HG03064 (cell line): Measurements from ENCODE around the gene MTNR1A.
"Not testable (repeated sequence)": the region's sequence is repeated elsewhere in the genome, so short reads cannot be mapped to it uniquely, and the experiment has no call there.

Source experiments
- ATAC-seq: cut with Tn5 transposase; IDR thresholded peaks from one replicate; pipeline ENCODE4 v1.9.1; 2021; ENCODE audit warnings: low read depth; ENCODE audit not compliant: unreplicated experiment

MTNR1A gene

GRCh38 chr4:186563761-186564160 is 8.4 kb upstream of the MTNR1A start:
- no peak for ATAC-seq

GRCh38 chr4:186561748-186562147 is 6.4 kb upstream of the MTNR1A start:
- no peak for ATAC-seq

- ATAC-seq: no peak
These were observed 5.3 kb upstream of the MTNR1A start for GRCh38 chr4:186560647-186561046.

GRCh38 chr4:186557486-186557885 is 2.1 kb upstream of the MTNR1A start:
- ATAC-seq: no peak

DNA sequence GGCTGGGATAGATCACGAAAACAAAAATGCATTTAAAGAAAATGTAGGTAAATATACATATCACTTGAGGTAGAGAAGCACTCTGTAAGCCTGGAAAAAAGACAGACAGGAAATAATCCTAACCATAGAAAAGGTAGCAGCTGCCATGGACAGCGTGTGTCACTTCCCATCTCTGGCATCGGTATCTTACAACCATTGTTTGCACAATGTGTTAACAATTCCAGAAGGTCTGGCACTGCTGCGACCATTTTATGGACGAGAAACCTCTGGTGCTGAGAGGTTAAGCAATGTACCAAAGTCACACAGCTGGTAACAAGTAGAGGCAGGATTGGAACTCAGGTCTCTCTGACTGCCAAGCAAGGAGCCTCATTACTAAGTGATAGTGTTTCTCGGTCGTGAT is 1.7 kb upstream of the MTNR1A start:
- no peak for ATAC-seq

GRCh38 chr4:186554539-186554913 is 841 bp downstream of the MTNR1A start:
- no peak for ATAC-seq

GRCh38 chr4:186553717-186554116 is 1.6 kb downstream of the MTNR1A start:
- ATAC-seq: no peak

DNA sequence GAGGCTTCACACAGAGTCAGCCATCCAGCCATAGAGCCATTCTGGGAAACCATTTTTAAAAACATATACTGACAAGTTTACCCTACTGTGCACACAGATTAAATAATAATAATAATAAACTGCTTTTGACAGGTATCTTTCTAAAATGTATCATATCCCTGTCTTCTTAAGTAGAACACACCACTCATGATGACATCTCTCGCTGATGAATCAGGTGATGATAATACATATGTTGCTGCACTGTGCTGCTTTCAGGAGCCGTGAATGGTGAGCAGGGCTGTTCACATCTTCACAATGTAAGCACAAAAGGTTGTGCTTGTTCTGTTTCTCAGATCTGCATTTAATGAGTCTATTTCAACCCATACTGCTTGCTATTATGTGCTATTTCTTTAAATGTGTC is 3.5 kb downstream of the MTNR1A start:
- ATAC-seq: no peak

GRCh38 chr4:186545436-186545835 is 9.9 kb downstream of the MTNR1A start:
- no peak for ATAC-seq

DNA sequence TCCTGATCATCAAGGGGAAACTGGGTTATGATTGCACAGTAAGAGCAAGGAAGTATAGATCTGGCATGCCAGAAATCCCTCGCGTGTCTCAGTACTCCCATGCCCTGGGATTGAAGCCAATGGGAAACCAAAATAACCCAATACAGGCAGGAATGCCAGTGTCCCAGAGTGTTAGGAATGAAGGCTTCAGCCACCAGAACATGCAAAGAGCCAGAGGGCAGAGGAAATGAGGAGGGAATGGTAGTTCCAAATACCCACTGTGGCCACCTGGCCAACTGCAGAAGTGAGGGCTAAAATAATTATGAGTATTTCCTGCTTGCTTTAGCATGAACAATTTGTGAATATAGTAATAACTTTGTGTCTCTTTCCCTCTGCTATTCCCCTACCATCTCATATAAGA is 12.2 kb downstream of the MTNR1A start:
- ATAC-seq: no peak

GRCh38 chr4:186541801-186542200 is 13.6 kb downstream of the MTNR1A start:
- no peak for ATAC-seq

DNA sequence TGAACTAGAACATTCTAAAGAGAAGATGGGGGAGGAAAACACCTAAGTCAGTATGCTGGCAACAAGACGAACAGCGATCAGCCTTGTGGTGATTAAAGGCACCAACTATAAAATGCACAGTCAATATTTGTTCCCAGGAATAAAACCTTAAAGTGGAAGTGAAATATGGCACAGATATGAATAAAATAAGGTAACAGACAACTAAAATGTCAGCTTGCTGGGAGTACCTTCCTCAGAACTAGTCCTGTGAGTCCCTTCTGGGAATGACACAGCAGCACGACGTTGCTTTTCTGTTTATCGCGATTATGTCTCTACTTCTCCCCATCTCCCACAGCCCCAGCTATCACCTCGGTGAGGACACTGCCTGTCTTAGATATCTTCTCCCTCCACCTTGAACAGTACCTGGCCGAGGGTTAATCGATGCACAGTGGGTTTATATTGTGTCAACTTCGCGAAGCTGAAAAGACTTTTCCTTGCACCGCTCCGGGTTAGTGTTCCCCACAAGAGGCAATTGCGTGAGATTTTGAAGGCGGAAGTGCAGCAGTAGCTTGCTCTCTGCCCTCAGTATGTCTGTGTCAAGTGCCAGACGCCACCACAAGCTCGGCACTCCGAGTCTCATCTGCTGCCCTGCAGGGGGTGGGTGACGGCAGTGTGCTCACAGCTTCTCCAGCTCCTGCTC is 17.4 kb downstream of the MTNR1A start:
- no peak for ATAC-seq

DNA sequence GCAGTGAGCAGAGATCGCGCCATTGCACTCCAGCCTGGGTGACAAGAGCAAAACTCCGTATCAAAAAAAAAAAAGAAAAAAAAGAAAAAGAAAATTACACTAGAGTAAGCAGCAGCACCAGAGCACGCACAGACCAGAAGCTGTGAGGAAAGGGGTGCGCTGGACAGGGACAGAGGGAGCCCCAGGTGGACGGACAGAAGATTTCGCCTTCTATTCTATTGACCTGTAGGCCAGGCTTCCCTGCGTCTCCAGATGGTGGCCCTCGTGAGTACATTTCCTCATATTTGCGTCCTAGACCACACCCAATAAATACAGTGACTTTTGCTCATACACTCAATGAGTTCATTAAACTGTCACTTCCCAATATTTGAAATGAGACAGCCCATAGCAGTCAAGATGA is 19.1 kb downstream of the MTNR1A start:
- ATAC-seq: no peak

- ATAC-seq: no peak
These were observed 21.3 kb downstream of the MTNR1A start for GRCh38 chr4:186534056-186534455.

DNA sequence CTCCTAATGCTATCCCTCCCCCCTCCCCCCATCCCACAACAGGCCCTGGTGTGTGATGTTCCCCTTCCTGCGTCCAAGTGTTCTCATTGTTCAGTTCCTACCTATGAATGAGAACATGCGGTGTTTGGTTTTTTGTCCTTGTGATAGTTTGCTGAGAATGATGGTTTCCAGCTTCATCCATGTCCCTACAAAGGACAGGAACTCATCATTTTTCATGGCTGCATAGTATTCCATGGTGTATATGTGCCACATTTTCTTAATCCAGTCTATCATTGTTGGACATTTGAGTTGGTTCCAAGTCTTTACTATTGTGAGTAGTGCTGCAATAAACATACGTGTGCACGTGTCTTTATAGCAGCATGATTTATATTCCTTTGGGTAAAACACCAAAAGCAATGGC is 31.4 kb downstream of the MTNR1A start:
- not testable (repeated sequence) for ATAC-seq

DNA sequence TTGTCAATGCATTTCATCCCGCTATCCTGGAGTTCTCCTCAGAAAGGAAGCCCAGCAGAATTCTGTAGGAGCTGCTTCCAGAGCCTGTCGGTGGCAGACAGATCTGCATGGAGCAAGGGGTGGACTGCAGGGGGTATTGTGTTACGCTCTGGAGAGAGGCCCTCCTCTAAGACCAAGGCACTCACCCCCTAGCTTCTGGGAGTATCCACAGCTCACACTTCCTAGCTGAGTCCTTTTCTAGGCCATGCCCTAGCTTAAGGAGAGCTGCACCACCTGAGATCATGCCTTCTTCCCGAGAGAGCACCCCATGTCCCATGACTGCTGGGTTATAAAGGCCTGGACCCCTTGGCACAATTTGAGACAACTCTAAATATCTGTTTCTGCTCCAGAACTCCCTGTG is 39.1 kb downstream of the MTNR1A start:
- no peak for ATAC-seq

GRCh38 chr4:186514271-186514950 is 41.0 kb downstream of the MTNR1A start:
- no peak for ATAC-seq

- not testable (repeated sequence) for ATAC-seq
These were observed 50.6 kb downstream of the MTNR1A start for GRCh38 chr4:186504771-186505170.

DNA sequence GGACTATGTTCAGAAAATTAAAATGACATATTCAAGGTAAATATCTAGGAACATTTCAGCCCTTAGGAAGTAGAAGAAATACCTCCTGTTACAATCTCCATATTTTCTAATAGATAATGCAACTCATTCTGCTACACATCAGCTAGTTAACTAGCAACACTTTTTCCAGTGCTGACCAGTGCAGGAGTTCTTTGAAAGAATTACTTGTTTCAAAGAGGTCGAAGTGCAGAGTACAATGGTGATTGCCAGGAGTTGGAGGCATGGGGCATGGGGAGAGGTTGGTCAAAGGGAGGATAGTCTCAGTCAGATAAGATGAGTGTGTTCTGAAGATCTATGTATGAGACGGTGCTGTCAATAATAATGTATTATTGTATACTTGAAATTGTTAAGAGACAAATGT is 53.1 kb downstream of the MTNR1A start:
- no peak for ATAC-seq

DNA sequence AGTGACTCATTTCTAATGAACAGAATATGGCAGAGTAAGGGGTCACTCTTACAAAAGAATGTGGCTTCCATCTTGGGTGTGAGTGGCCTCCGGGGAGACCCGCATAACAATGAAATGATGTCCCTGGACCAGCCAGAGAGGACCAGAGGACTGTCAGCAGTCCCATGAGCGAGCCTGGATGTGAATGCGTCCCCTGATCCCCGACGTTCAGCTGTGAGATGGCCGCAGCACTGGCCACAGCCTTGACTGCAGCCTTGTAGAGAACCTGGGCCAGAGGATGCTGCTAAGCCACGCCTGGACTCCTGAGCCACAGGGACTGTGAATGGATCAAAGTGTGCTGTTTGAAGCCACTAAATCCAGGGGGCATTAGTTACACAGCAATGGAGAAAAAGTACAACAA is 53.8 kb downstream of the MTNR1A start:
- ATAC-seq: no peak

GRCh38 chr4:186500721-186501304 is 54.6 kb downstream of the MTNR1A start:
- no peak for ATAC-seq

- ATAC-seq: no peak
These were observed 55.9 kb downstream of the MTNR1A start for GRCh38 chr4:186499467-186499866.
